ENCODE results near the gene OR1E1.

GRCh38 chr17:3440451-3440850, 42.2 kb upstream of the OR1E1 start:
- TF ChIP-seq POLR2A (IDR thresholded peaks at IDR 0.05) (no peak), POLR2AphosphoS5 (IDR thresholded peaks at IDR 0.05) (no peak), CTCF (IDR thresholded peaks at IDR 0.05) (no peak), EP300 (IDR thresholded peaks at IDR 0.05) (no peak)

Data from suprapubic skin (tissue), 4 donors.